ENCODE results near the gene KCNK18.

KCNK18 gene

GRCh38 chr10:117221156-117221711 lies 23.9 kb downstream of the KCNK18 start:
- TF ChIP-seq ZNF8 (CRISPR knock-in tag; IDR thresholded peaks at IDR 0.05) (no peak), ZNF565 (CRISPR knock-in tag; conservative IDR thresholded peaks at IDR 0.05; ENCODE audit: low read depth) (no peak), PPARA (CRISPR knock-in tag; IDR thresholded peaks at IDR 0.05; ENCODE audit: borderline replicate concordance) (no peak), ZFP3 (CRISPR knock-in tag; IDR thresholded peaks at IDR 0.05) (no peak)
- ATAC-seq = no peak

DNA sequence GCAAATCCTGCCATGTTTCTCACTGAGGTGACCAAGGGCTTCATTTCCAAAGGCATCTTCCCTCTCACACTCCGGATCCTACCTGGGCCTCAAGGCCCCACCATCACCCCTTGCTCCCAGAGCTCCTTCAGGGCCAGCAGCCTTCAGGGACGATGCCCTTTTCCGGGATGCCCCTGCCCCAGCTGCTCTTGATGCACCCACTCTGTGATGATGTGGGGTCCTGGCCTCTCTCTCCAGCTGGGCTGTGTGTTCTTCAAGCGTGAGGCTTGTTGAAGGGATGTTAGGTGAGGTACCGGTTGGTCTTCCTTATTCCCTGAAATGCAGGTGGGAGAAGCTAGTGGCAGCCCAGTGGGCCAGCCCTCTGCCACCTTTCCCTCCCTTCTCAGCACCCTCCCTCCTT lies 25.3 kb downstream of the KCNK18 start:
- TF ChIP-seq SNAI2 (CRISPR knock-in tag; IDR thresholded peaks at IDR 0.05) (no peak), BACH2 (CRISPR knock-in tag; IDR thresholded peaks at IDR 0.05; ENCODE audit: borderline replicate concordance) (no peak)
- ATAC-seq = no peak

GRCh38 chr10:117222976-117223692 lies 25.8 kb downstream of the KCNK18 start:
- ATAC-seq = no peak
- TF ChIP-seq POU6F1 (CRISPR knock-in tag; IDR thresholded peaks at IDR 0.05; ENCODE audit: borderline replicate concordance, low read depth) = no peak
- no peak for TF ChIP-seq PPARA (CRISPR knock-in tag; IDR thresholded peaks at IDR 0.05; ENCODE audit: borderline replicate concordance)
- no peak for TF ChIP-seq PATZ1 (CRISPR knock-in tag; IDR thresholded peaks at IDR 0.05; ENCODE audit: borderline replicate concordance)
- TF ChIP-seq CSDC2 (CRISPR knock-in tag; IDR thresholded peaks at IDR 0.05) = no peak
- no peak for TF ChIP-seq SNAI2 (CRISPR knock-in tag; IDR thresholded peaks at IDR 0.05)
- TF ChIP-seq BACH2 (CRISPR knock-in tag; IDR thresholded peaks at IDR 0.05; ENCODE audit: borderline replicate concordance) = no peak
- no peak for TF ChIP-seq ZNF70 (CRISPR knock-in tag; IDR thresholded peaks at IDR 0.05)
- TF ChIP-seq TOX (CRISPR knock-in tag; IDR thresholded peaks at IDR 0.05; ENCODE audit: borderline replicate concordance) = no peak
- TF ChIP-seq ZNF565 (CRISPR knock-in tag; conservative IDR thresholded peaks at IDR 0.05; ENCODE audit: low read depth) = no peak
- TF ChIP-seq ZC3H10 (CRISPR knock-in tag; IDR thresholded peaks at IDR 0.05) = no peak
- TF ChIP-seq ZNF8 (CRISPR knock-in tag; IDR thresholded peaks at IDR 0.05) = no peak
- TF ChIP-seq ARNTL (CRISPR knock-in tag; IDR thresholded peaks at IDR 0.05; ENCODE audit: borderline replicate concordance, low read depth) = no peak

GRCh38 chr10:117223693-117224430 lies 26.6 kb downstream of the KCNK18 start:
- no peak for ATAC-seq

More at GRCh38 chr10:117223693-117224430, 26.6 kb downstream of the KCNK18 start:
- no peak for TF ChIP-seq OSR1 (CRISPR knock-in tag; IDR thresholded peaks at IDR 0.05)
- no peak for TF ChIP-seq CREB5 (CRISPR knock-in tag; IDR thresholded peaks at IDR 0.05; ENCODE audit: low read depth)
- no peak for TF ChIP-seq TOX (CRISPR knock-in tag; IDR thresholded peaks at IDR 0.05; ENCODE audit: borderline replicate concordance)
- no peak for TF ChIP-seq SNAI2 (CRISPR knock-in tag; IDR thresholded peaks at IDR 0.05)
- TF ChIP-seq CSDC2 (CRISPR knock-in tag; IDR thresholded peaks at IDR 0.05) = no peak
- TF ChIP-seq RARB (CRISPR knock-in tag; IDR thresholded peaks at IDR 0.05) = no peak
- TF ChIP-seq ZFP3 (CRISPR knock-in tag; IDR thresholded peaks at IDR 0.05) = no peak
- TF ChIP-seq, protein P1, sequence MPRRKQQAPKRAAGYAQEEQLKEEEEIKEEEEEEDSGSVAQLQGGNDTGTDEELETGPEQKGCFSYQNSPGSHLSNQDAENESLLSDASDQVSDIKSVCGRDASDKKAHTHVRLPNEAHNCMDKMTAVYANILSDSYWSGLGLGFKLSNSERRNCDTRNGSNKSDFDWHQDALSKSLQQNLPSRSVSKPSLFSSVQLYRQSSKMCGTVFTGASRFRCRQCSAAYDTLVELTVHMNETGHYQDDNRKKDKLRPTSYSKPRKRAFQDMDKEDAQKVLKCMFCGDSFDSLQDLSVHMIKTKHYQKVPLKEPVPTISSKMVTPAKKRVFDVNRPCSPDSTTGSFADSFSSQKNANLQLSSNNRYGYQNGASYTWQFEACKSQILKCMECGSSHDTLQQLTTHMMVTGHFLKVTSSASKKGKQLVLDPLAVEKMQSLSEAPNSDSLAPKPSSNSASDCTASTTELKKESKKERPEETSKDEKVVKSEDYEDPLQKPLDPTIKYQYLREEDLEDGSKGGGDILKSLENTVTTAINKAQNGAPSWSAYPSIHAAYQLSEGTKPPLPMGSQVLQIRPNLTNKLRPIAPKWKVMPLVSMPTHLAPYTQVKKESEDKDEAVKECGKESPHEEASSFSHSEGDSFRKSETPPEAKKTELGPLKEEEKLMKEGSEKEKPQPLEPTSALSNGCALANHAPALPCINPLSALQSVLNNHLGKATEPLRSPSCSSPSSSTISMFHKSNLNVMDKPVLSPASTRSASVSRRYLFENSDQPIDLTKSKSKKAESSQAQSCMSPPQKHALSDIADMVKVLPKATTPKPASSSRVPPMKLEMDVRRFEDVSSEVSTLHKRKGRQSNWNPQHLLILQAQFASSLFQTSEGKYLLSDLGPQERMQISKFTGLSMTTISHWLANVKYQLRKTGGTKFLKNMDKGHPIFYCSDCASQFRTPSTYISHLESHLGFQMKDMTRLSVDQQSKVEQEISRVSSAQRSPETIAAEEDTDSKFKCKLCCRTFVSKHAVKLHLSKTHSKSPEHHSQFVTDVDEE (CRISPR knock-in tag; IDR thresholded peaks at IDR 0.05) = no peak
- no peak for TF ChIP-seq ARNTL (CRISPR knock-in tag; IDR thresholded peaks at IDR 0.05; ENCODE audit: borderline replicate concordance, low read depth)
- TF ChIP-seq, protein P2, sequence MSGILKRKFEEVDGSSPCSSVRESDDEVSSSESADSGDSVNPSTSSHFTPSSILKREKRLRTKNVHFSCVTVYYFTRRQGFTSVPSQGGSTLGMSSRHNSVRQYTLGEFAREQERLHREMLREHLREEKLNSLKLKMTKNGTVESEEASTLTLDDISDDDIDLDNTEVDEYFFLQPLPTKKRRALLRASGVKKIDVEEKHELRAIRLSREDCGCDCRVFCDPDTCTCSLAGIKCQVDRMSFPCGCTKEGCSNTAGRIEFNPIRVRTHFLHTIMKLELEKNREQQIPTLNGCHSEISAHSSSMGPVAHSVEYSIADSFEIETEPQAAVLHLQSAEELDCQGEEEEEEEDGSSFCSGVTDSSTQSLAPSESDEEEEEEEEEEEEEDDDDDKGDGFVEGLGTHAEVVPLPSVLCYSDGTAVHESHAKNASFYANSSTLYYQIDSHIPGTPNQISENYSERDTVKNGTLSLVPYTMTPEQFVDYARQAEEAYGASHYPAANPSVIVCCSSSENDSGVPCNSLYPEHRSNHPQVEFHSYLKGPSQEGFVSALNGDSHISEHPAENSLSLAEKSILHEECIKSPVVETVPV (CRISPR knock-in tag; IDR thresholded peaks at IDR 0.05) = no peak
- TF ChIP-seq PPARA (CRISPR knock-in tag; IDR thresholded peaks at IDR 0.05; ENCODE audit: borderline replicate concordance) = no peak
- no peak for TF ChIP-seq ZNF8 (CRISPR knock-in tag; IDR thresholded peaks at IDR 0.05)
